GM19240 (cell line): ENCODE data around the gene TMUB2.

ENCODE experiments used
- DNase-seq: peaks from one replicate; pipeline ENCODE4 v3.0.0; 2011; ENCODE audit warnings: low spot score; ENCODE audit not compliant: insufficient read length

TMUB2 gene

DNA sequence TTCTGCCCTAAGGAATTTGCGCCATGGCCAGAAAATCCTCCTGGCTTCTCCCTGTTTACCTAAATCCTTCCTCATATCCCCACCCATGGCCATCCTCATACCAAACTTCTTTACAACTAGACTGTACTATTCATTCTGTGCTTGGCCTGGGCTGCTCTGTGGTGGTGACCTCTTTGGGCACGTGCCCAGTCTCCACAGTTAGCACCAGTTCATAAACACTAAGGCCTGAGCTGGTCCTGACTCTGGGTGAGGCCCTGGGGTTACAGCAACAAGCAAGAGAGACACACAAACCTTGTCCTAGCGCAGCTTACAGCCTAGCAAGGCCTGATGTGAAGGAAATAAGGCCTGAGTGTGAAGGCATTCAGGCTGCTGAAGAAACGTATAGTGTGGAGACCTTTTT, 16.0 kb downstream of the TMUB2 start:
- no peak for DNase-seq

DNA sequence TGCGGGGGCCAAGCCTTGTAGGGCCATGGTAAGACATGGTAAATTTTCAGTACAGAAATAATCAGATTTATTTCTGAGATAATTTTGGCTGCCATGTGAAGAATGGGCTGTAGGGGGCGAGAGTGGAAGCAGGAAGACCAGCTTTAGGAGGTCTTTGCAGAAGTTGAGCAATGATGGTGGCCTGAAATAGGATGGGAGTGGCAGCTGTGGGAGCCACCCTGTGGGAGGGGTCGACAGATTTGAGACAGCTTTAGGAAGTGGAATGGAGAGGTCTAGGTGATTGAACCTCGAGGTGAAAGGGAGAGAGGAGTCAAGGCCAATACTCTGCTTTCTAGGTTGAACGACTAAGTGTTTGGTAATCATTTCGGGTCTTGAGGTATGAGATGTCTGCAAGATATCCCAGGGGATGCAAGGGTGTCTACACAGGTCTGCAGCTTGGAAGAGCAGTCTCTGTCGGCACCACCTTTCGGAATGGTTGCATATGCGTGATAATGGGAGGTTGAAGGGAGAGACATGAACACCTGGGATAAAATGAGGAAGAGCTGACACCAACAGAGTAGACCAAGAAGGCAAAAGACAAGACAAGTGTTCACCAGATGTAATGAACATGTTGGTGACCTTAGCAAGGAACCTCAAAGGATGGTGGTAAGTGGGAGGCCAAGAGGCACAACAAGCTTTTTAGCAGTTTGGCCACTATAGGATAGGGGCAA, 17.1 kb downstream of the TMUB2 start:
- DNase-seq, result peak; percentile 45

DNA sequence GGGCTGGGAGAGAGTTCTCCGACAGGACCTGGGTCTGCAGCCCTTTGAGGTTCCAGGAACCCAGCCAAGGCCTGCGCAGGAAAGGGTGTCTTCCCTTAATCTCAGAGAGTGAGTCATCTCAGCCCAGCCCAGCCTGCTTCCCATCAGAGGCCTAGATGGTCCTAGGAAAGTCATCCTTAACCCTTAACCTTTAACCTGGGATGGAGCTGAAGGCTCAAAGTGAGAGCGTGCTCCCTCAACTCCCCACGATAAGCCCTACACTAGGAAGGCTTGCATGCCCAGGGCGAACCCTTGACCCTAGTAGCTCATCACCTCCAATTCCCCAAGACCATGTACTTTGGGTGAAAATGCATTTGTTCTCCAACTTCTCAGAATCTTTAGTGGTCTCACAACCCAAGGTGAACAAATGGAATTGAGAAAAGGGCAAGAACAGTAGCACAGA, 17.7 kb downstream of the TMUB2 start:
- no peak for DNase-seq

DNA sequence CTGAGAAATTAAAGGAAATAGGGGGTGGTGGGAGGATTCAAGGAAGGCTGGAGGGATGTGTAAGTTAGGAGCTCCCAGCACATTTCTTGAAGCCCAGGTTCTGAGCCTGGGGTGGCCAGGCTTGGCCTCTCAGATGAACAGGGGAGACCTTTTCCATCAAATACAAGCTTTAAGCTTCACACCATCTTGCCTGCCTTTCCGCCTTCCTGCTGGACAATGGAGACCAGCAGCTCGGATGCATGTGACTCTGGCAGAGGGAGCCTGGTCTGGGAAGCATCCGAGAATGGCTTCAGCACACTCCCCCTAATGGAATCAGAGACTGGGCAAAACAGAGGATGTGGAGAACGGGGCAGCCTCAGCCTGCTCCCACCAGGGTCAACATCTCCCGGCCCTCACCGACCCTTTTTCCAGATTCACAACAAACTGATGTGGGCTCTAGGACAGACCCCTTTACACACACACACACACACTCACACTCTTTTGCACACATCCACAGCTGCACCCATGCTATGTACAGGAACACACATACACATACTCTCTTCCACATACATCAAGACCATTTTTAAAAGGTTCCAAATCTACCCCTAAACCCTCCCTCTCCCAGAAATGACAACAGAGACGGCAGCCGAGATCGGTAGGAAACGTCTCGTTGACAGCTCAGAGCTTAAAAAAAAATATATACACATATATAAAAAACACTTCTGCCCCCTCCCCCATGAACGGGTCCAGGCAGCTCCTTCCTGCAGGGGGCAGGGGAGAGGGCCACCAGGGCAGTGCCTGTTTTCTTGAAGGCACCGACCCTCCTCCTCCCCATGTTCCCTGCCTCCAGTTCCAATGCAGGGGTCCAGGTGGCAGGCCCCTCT, 19.4 kb downstream of the TMUB2 start:
- DNase-seq, result no peak

DNA sequence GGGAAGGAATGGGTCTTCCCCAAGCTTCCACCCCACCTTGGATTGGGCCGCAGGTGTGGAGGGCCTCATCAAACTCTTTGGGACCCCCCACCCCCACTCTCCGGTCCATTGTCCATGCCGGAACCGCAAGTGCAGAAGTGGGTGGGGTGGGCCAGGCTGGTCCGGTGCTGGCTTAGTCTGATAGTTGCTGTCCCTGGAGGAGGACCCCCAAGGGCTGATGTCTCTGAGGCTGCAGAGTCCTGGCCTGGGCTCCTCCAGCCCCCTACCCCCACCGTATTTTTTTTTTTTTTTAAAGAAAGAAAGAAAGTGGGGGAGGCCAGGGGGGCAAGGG, 20.0 kb downstream of the TMUB2 start:
- DNase-seq, result no peak

DNA sequence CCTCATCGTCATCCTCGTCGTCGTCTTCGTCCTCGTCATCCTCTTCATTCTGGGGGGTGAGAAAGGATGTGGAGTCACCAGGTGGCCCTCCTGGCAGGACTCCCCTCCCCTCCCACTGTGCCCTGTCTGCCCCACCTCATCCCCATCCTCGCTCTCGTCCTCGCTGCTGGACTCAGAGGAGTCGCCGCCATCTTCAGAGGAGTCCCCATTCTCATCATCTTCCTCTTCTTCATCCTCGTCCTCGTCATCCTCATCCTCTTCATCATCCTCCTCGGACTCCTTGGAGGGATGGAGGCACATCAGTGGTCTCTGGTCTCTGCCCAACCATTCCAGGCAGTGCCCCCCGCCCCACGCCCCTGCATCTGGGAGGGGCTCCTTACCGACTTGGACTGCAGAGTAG, 20.5 kb downstream of the TMUB2 start:
- DNase-seq, result no peak

DNA sequence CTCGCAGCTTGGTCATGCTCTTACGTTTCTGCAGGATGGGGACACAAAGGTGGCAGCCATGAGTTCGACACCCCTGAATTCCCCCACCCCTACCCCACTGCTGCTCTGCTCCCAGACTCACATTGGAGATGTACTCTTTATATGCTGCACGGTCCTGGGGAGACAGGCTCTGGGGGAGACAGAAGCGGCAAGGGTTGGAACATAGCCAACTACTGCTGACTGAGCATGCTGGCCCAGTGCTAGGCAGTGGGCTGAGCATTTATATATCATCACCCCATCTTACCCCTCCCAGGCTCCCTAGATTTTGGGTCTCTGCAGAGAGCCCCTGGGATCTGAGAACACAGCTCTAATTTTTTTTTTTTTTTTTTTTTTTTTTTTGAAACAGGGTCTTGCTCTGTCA, 21.0 kb downstream of the TMUB2 start:
- no peak for DNase-seq

DNA sequence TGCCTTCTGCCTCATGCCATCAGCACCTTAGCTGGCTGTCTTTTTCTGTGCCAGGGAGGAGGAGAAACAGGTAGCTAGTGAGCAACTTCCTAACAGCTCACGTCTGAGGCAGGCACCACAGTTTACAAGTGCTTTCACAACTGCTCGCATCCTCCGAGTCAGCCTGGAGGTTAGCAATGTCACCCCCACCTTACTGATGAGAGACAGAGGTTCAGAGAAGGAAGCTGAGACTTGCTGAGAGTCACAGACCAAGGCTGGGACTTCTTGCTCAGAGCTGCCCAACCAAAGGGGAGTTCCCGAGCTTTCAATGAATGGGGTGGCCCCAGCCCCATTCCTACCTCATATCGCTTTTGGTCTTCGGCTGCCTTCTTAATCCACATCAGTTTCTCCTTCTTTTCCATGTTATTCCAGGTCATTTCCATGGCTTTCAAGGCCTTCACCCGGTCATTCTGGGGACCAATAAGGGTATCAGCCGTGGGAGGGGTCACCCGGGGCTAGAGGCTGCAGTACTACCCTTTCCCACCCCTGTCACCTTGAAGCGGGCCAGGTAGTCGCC, 23.1 kb downstream of the TMUB2 start:
- no peak for DNase-seq

DNA sequence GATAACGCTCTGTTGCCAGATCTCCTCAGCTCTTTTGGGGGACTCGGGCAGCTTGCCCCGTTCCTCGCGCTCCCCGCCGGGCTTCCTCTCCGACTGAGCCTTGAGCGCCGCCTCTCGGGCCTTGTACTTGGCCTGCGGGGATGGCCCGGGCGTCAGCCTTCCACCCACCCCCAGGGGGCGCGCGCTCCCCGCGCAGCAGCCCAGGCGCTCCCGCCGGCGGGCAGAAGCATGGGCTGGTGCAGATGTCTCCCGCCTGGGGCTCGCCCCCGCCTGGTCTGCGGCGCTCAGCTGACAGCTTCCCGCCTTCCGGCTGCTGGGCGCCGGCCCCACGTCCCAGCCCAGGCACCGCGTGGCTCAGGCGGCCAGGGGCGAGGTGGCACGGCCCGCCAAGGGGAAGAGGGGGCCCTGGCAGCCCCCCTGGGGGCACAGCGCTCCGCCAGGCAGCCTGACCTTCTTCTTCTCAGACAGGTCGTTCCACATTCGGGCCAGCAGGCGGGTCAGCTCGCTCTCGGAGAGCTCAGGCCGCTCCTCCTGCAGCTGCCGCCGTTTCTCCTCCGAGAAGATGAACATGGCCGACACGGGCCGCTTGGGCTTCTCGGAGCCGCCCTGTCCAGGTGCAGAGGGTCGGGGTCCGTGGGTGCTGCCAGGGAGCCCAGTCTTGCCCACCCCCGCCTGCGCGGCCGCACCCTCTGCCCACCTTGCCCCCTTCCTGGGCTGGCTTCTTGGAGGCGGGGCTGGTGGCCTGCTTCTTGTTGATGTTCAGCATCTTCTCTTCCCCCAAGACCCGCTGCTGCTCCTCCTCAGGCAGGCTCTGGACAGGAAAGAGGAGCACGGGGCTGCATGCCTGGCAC, 23.8 kb downstream of the TMUB2 start:
- DNase-seq, result peak; percentile 84

DNA sequence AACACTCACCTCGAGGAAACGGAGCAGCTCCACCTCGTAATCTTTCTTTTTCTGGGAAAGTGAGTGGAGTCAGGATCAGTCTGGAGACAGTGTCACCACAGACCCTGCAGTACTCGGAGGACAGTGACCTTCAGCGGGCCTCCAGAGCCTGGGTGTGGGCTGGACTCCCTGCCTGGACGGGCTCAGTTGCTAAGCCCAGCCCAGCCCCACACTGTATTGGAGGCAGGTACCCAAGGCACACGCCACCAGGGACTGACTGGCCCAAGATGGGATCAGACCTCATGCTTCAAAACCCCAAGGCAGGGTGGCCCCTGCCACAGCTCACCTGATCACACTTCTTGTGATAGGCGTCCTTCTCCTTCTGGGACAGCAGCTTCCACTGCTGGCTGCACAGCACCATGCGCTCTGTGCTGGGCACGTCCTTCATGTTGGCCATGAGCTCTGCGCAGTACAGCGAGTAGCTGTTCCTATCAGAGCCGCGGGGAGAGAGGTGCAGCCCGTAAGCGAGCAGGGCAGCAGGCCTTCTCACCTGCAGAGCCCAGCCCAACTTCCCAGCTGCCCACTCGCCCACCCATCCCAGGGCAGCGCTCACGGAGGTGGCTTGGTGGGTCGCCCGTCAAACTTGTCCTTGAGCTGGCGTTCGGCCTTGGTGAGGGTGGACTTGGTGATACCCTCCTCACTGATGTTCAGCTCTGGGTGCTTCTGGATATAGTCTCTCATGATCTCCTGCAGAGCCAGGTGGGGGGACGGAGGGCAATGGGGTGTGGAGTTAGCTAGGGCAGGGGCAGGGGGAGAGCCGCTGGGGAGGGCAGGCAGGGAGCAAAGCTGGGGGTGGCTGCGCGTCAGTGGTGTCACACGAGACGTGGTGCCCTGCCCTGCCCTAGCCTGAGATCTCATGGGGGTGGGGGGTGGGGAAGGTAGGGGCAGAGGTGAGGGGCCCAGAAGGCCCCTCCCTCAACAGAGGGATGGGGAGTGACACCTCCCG, 24.8 kb downstream of the TMUB2 start:
- DNase-seq, result no peak

DNA sequence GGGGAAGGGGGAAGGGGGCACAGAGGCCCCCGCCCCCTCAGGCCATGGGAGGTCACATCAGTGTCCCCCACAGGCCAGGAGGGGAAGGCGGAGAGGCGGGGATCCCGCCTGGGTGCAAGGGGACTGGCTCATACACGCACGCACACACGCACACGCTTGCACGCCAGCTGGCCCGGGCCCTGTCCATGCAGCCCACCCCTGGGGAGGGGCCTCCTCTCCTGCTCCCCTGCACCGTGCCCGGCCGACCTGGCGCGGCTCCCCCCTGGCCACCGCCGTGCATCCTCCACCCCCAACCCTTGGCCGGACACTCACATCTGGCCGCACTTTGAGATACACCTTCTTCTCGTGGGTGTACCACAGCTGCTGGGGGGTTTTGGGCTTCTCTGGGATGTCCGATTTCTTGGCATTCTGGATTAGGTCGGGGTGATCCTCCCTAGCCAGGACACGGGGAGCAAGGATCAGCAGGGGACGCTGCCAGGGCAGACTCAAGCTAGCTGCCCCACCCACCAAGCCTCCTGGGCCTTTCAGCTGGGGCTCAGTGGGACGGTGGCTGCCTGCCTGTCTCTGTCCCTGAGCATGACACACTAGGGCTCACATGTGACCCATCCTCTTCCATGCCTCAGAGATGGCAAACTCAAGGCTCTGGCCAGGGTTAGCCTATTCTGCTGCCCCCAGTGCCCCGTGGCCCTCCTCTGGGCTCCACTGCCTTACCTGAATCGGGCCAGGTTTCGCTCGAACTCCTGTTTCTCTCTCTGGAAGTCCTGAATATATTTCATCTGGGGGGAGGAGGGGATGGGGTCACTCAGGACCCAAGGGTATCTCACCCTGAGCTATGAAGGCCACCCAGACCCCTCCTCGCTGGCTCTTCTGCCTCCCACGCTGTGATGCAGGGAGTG, 26.0 kb downstream of the TMUB2 start:
- no peak for DNase-seq

DNA sequence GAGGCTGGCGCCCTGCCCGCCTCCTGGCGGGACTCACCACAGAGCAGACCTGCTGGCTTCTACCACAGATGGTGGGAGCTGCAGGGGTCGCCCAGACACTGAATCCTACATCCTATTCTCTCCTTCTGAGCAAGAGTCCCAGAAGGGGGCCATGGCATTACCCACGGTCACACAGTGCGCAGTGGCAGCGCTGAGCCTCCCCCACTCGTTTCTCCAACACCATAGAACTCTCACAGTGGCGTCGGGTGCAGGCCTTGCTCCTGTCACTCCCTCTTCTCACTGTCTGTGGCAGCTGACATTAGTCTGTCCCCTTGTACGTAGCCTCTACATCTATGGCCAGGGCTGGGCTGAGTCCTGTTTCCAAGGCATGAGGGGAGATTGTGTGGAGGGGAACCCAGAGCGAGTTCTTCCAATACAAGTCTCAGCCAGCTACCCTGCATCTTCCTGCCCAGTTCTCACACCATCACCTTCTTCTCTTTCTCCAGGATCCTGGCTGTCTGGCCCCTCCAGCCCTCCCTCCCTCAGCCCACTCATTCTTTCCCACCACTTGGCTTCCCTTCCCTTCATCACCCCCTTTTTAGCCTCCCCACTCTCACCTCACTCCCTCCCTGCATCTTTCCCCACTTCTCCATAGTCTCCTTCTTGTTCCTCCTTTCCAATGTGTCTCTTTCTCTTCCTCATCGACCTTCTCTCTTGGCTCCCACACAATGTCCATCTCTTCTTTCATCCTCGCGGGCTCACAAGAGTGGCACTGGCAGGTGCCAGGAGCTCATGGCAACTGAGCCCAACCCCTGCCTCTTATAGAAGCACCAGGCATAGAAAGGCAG, 26.8 kb downstream of the TMUB2 start:
- no peak for DNase-seq

DNA sequence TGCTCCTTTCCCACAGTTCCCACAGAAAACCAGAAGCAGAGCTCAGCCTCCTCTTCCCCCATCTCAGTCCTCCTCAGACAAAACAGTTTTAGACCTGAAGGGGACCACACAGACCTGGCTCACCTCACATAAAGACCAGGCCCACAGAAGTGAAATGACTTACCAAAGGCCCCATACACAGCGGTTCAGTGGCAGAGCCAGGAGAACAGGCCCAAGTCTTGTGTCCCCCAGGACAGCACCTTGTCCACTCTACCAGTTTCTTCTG, 27.4 kb downstream of the TMUB2 start:
- DNase-seq, result no peak

DNA sequence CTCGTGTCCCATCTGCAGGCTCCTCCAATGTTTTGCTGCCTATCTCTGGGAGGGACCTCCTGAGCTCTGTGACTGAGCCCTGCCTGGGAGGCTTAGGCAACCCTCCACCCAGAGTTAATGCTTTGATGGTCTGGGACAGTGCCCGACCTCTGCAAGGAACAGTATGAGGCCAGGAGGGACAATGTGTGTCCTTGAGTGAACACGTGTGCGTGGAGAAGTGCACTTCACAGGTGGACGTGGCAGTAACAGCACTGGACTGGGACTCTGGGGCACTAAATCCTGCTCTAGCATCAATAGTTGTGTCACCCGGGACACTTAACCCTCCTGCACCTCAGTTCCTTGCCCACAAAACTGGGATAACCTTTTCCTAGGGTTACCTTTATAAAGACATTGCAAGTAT, 28.1 kb downstream of the TMUB2 start:
- no peak for DNase-seq

DNA sequence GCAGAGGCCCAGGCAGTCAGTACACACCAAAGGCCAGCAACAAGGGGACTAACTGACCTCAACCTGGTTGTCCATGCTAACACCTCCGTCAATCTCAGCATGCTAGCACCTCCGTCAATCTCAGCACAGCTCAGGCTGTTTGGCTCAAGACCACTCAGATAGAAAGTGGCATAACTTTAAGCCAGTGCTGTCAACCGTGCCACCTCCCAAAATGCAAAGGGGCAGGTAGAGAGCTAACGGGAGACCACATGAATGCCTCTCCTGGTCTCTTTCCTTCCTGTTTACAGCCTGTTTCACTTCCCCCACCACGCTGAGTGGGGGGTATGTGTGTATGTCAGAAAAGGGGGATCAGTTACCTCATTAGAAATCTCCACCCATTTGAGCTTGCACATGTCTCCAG, 29.4 kb downstream of the TMUB2 start:
- DNase-seq, result peak; percentile 43

DNA sequence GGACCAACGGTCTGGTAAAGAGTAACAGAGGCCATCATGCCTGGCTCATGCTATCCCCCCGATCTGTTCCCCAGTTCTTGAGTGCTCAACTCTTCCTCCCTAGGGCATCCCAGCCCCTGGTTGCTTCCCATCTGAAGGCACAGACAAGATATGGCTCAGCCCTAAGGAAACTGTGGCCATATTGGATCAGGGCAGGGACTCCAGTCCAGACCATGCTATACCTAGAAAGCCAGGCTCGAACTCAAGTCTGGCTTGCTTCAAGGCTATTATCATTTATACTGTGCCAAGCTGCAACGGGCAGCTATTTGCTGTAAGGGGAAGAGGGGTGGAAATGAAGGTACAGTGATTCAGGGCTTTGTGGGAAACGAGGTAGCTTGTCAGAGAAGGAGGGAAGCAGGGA, 29.9 kb downstream of the TMUB2 start:
- no peak for DNase-seq

DNA sequence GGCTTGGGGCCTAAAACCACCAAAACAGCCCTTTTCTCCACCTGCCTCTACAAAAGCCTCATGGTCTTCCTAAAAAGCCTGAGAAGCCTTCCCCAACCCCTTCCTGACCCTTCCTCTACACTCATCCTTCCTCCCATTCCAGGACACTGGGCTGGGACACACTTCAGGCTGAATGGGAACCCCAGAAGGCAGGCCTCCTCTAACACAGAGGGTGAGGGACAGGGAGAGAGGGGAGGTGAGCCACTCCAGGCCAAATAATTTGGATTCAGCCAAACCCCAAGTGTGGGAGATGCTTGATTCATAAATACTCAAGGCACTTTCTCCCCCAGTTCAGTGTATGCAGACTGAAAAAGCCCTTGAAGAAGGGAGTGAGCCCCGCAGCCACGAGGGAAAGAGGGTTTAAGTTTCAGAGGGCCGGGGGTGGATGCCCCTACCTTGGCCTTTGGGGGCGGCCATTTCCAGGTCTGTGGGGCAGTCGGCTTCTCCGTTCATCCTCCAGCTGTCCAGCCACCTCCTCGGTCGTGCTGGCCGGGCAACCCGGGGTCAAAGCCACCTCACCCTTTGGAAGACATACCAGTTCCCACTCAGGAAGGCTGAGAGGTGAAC, 31.1 kb downstream of the TMUB2 start:
- DNase-seq, result no peak

DNA sequence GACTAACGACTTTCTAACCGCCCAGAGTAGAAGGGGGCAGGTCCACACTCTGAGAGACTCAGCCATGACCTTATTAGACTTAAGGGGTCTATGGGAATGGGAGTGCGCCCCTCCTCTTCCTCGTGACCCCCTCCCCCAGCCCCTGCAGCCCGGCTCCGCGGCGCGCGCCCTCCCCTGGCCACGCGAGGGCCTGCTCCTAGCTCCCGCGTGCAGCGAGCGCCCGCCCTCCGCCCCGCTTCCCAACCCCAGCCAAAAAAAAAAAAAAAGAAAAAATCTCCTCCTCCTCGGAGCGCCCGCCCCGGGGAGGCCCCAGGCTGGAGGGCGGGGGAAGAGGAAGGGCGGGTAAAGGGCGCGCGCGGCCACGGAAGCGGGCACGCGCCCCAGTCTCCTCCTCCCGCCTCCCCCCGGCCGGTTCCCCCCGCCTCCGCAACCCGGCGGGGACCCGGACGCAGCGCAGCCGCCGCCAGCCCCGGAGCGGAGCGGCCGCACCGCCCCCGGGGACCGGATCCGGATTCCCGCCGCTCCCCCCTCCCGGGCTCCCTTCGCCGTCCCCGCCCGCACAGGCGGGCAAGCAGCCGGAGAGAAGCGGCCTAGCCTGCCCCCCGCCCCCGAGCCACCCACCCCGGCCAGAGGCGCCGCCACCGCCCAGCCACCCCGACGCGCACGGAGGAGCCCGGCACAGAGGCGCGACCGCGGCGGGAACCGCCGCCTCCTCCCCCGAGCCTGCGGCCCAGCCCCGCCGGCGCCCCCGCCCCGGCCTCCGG, 31.8 kb downstream of the TMUB2 start:
- peak; percentile 60 for DNase-seq
